SU-DHL-6 (cell line): Measurements from ENCODE around the gene TAGLN.

Experiments
- H2AFZ ChIP-seq: fragments of 200-600 bp; sonication (generic); 2 replicates; pipeline ENCODE4 v1.6.1; 2014; ENCODE audit warnings: low read depth, mild to moderate bottlenecking, moderate library complexity, mixed read lengths, antibody characterized with exemption, low read length; ENCODE audit not compliant: severe bottlenecking
- H3F3A ChIP-seq: fragments of 200-600 bp; shearing (Covaris generic); 2 replicates; pipeline ENCODE4 v1.6.0; 2016; ENCODE audit warnings: antibody characterized with exemption, mild to moderate bottlenecking; ENCODE audit not compliant: insufficient read depth
- H3K27ac ChIP-seq: fragments of 200-600 bp; sonication (generic); 2 replicates; pipeline ENCODE4 v1.5.1; 2016; ENCODE audit warnings: low read depth, mild to moderate bottlenecking, low read length, moderate library complexity, mixed read lengths
- H3K27me3 ChIP-seq: fragments of 200-600 bp; sonication (generic), shearing (Covaris generic); 2 replicates; pipeline ENCODE4 v1.6.0; 2014; ENCODE audit warnings: mild to moderate bottlenecking, low read length
- H3K36me3 ChIP-seq: fragments of 200-600 bp; sonication (generic); 2 replicates; pipeline ENCODE4 v1.6.1; 2014; ENCODE audit warnings: mild to moderate bottlenecking, low read length, mixed read lengths
- H3K4me2 ChIP-seq: fragments of 300-600, 200-600 bp; shearing (Covaris generic), sonication (generic); 2 replicates; pipeline ENCODE4 v1.6.0; 2014; ENCODE audit warnings: low read length, low read depth, mild to moderate bottlenecking; ENCODE audit not compliant: poor library complexity, severe bottlenecking
- H3K4me3 ChIP-seq: fragments of 200-600 bp; sonication (generic); 2 replicates; pipeline ENCODE4 v1.5.1; 2014; ENCODE audit warnings: antibody characterized with exemption, low read length, mild to moderate bottlenecking, mixed read lengths; ENCODE audit not compliant: insufficient read depth, poor library complexity, severe bottlenecking
- H3K79me2 ChIP-seq: fragments of 200-600 bp; sonication (generic); 2 replicates; pipeline ENCODE4 v1.6.1; 2014; ENCODE audit warnings: mild to moderate bottlenecking, low read length, moderate library complexity; ENCODE audit not compliant: insufficient read depth
- H3K9ac ChIP-seq: fragments of 200-600 bp; sonication (generic); 2 replicates; pipeline ENCODE4 v1.7.0; 2014; ENCODE audit warnings: mild to moderate bottlenecking, low read length
- H3K9me2 ChIP-seq: fragments of 200-600 bp; sonication (generic); replicated peaks from 2 replicates; pipeline ENCODE4 v1.6.1; 2014; ENCODE audit warnings: low read length; ENCODE audit not compliant: insufficient read depth
- H3K9me3 ChIP-seq: fragments of 200-600 bp; sonication (generic); 2 replicates; pipeline ENCODE4 v1.6.1; 2014; ENCODE audit warnings: low read length, mixed read lengths; ENCODE audit not compliant: insufficient read depth
- H4K20me1 ChIP-seq: fragments of 200-600 bp; sonication (generic); 2 replicates; pipeline ENCODE4 v1.6.1; 2014; ENCODE audit warnings: low read depth, mild to moderate bottlenecking, antibody characterized with exemption, low read length, moderate library complexity, mixed read lengths
- EZH2phosphoT487 ChIP-seq: fragments of 200-600 bp; sonication (generic), shearing (Covaris generic); conservative IDR thresholded peaks from 2 replicates; pipeline ENCODE4 v1.6.1; 2018; ENCODE audit warnings: mild to moderate bottlenecking, antibody characterized with exemption, low read length, moderate library complexity, mixed read lengths
- TF ChIP-seq, protein P1 (sequence below): fragments of 200-600 bp; sonication (generic); IDR thresholded peaks from one replicate; pipeline ENCODE4 v1.5.1; 2017; ENCODE audit warnings: antibody characterized with exemption, mild to moderate bottlenecking, low read length, moderate library complexity; ENCODE audit not compliant: insufficient read depth, poor library complexity, severe bottlenecking

TAGLN gene

GRCh38 chr11:117231842-117232091, 32.6 kb downstream of the TAGLN start, which contains the start of gene PCSK7:
Gene PCSK7, minus strand, starts transcription at chr11:117232073. Its CDS starts 2,229 bp downstream, at chr11:117229844.
- Histone ChIP-seq H3F3A (peaks cover 14% of the 10 kb centered on the region; the same call in 1 of the 2 replicates), H2AFZ (peak within 1 kb of the TSS; percentile 95), H3K36me3 (no peaks in the 10 kb centered on the region; the same call in 1 of the 2 replicates), H3K4me2 (peak within 1 kb of the TSS; percentile 98), H4K20me1 (no peaks in the 10 kb centered on the region), H3K79me2 (peaks cover 38% of the 10 kb centered on the region), H3K27ac (peak within 1 kb of the TSS; percentile 81), H3K4me3 (peak within 1 kb of the TSS; percentile 99), H3K9ac (peak within 1 kb of the TSS; percentile 95), H3K9me2 (no peaks in the 10 kb centered on the region), H3K9me3 (no peaks in the 10 kb centered on the region), H3K27me3 (no peaks in the 10 kb centered on the region)
- TF ChIP-seq EZH2phosphoT487, result no peak
- TF ChIP-seq, protein P1, sequence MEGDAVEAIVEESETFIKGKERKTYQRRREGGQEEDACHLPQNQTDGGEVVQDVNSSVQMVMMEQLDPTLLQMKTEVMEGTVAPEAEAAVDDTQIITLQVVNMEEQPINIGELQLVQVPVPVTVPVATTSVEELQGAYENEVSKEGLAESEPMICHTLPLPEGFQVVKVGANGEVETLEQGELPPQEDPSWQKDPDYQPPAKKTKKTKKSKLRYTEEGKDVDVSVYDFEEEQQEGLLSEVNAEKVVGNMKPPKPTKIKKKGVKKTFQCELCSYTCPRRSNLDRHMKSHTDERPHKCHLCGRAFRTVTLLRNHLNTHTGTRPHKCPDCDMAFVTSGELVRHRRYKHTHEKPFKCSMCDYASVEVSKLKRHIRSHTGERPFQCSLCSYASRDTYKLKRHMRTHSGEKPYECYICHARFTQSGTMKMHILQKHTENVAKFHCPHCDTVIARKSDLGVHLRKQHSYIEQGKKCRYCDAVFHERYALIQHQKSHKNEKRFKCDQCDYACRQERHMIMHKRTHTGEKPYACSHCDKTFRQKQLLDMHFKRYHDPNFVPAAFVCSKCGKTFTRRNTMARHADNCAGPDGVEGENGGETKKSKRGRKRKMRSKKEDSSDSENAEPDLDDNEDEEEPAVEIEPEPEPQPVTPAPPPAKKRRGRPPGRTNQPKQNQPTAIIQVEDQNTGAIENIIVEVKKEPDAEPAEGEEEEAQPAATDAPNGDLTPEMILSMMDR, result no peak

- Histone ChIP-seq H3K36me3 (no peaks in the 10 kb centered on the region; the same call in 1 of the 2 replicates), H3K9ac (peak within 1 kb of the TSS; percentile 95), H2AFZ (peak within 1 kb of the TSS; percentile 95), H3K9me3 (no peaks in the 10 kb centered on the region), H3K27me3 (no peaks in the 10 kb centered on the region), H3K4me3 (peak within 1 kb of the TSS; percentile 99), H3K79me2 (peaks cover 38% of the 10 kb centered on the region), H3F3A (peaks cover 14% of the 10 kb centered on the region; the same call in 1 of the 2 replicates), H3K9me2 (no peaks in the 10 kb centered on the region), H3K4me2 (peak within 1 kb of the TSS; percentile 98), H4K20me1 (no peaks in the 10 kb centered on the region), H3K27ac (peak within 1 kb of the TSS; percentile 81)
- no peak for TF ChIP-seq EZH2phosphoT487
- TF ChIP-seq, protein P1, result peak; percentile 84
Measured at GRCh38 chr11:117232092-117232878, 33.1 kb downstream of the TAGLN start, which contains the start of gene RNF214. Gene RNF214, plus strand, starts transcription at chr11:117232671. Its CDS starts 1,602 bp downstream, at chr11:117234273.

DNA sequence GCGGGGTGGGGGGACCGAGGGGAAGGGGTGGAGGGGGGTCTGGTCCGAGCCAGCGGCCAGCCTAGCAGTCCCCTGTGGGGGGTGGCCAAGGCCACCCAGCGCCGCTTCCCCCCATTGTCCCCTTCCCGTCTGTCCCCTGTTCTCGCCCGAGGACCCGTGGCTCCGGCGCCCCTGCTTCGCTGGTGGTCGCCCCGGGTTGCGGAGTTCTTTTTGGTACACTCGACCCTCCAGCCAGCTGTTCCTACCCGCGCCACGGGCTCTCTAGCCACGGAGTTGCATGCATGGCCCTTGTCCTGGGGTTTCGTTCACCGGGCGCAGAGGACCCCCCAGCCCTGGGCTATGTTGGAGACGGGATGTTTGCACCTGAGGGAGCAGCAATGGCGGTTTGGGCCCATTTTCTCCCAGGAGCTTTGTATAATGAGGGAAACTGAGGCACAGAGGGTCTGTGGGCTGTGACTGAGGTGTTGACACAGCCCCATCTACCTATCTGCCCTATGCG, 33.8 kb downstream of the TAGLN start:
- Histone ChIP-seq H3K79me2 (peaks cover 38% of the 10 kb centered on the region), H3K27me3 (no peaks in the 10 kb centered on the region), H3K9ac (peak overlapping the region; percentile 95), H3K9me2 (no peaks in the 10 kb centered on the region), H3K36me3 (no peaks in the 10 kb centered on the region; the same call in 1 of the 2 replicates), H3K9me3 (no peaks in the 10 kb centered on the region), H3K4me3 (peak overlapping the region; percentile 99), H4K20me1 (no peaks in the 10 kb centered on the region), H3K4me2 (peak overlapping the region; percentile 94), H3F3A (peaks cover 14% of the 10 kb centered on the region; the same call in 1 of the 2 replicates), H3K27ac (peak overlapping the region; percentile 46), H2AFZ (peak overlapping the region; percentile 71)
- TF ChIP-seq, protein P1, result no peak
- TF ChIP-seq EZH2phosphoT487, result no peak
